ENCODE data around the gene LGALS12. TPM values are rescaled to one million over a fixed set of nuclear protein-coding genes. Genes with fewer than 3 reads are reported as not detected.
A peak's percentile ranks its signal among the peaks of the same experiment; 100 is the strongest.

Gene LGALS12
- total RNA-seq, 2 donors from 2014 or later = 2.9 TPM; not detected in 1

GRCh38 chr11:63510360-63511047, 4.6 kb downstream of the LGALS12 start:
- Histone ChIP-seq H3K4me3 (no peak overlapping the region), H3K27ac (peak overlapping the region in 1 of 2 donors; percentile 24), H3K27me3 (no peaks in the 10 kb centered on the region), H3K36me3 (no peaks in the 10 kb centered on the region), H3K9me3 (no peaks in the 10 kb centered on the region), H3K4me1 (peaks cover 0 to 16% of the 10 kb centered on the region in 2 donors)
- TF ChIP-seq CTCF (IDR thresholded peaks at IDR 0.05) = peak in 1 of 2 donors; percentile 31
- no peak for DNase-seq (ENCODE audit: low spot score)

- Histone ChIP-seq H3K9me3 (no peaks in the 10 kb centered on the region), H3K4me3 (no peak overlapping the region), H3K4me1 (peaks cover 0 to 15% of the 10 kb centered on the region in 2 donors), H3K36me3 (no peaks in the 10 kb centered on the region), H3K27ac (peak overlapping the region in 1 of 2 donors; percentile 24), H3K27me3 (no peaks in the 10 kb centered on the region)
- no peak for DNase-seq (ENCODE audit: low spot score)
- no peak for TF ChIP-seq CTCF (IDR thresholded peaks at IDR 0.05)
Observed at GRCh38 chr11:63511048-63511748, 5.3 kb downstream of the LGALS12 start.

GRCh38 chr11:63512816-63513215, 6.9 kb downstream of the LGALS12 start:
- no peaks in the 10 kb centered on the region for H3K36me3 ChIP-seq
- no peaks in the 10 kb centered on the region for H3K9me3 ChIP-seq
- H3K4me3 ChIP-seq = no peak overlapping the region
- H3K27ac ChIP-seq = no peak overlapping the region
- H3K4me1 ChIP-seq = peaks cover 0 to 15% of the 10 kb centered on the region in 2 donors
- no peaks in the 10 kb centered on the region for H3K27me3 ChIP-seq
- TF ChIP-seq CTCF (IDR thresholded peaks at IDR 0.05) = no peak
- no peak for DNase-seq (ENCODE audit: low spot score)

- DNase-seq (ENCODE audit: low spot score) = no peak
- no peak for TF ChIP-seq CTCF (IDR thresholded peaks at IDR 0.05)
- no peaks in the 10 kb centered on the region for H3K9me3 ChIP-seq
- H3K4me1 ChIP-seq = peaks cover 0 to 1% of the 10 kb centered on the region in 2 donors
- H3K27ac ChIP-seq = no peak overlapping the region
- H3K4me3 ChIP-seq = no peak overlapping the region
- no peaks in the 10 kb centered on the region for H3K36me3 ChIP-seq
- H3K27me3 ChIP-seq = no peaks in the 10 kb centered on the region
Observed at GRCh38 chr11:63516109-63516508, 10.2 kb downstream of the LGALS12 start.

- H3K4me3 ChIP-seq = no peak overlapping the region
- H3K27ac ChIP-seq = no peak overlapping the region
- no peaks in the 10 kb centered on the region for H3K4me1 ChIP-seq
- no peak for DNase-seq (ENCODE audit: low spot score)
- TF ChIP-seq CTCF (IDR thresholded peaks at IDR 0.05) = no peak
- H3K36me3 ChIP-seq = no peaks in the 10 kb centered on the region
- H3K27me3 ChIP-seq = no peaks in the 10 kb centered on the region
- H3K9me3 ChIP-seq = no peaks in the 10 kb centered on the region
Observed at GRCh38 chr11:63517156-63517555, 11.3 kb downstream of the LGALS12 start.

Measured in right atrium auricular region (tissue), 2 donors.